HL-60 (cell line): Measurements from ENCODE around the gene CLNK.

Experiments used
- DNase-seq, 2 experiments: peaks; one replicate each; pipeline ENCODE4 v3.0.0-alpha.2; 2010 to 2020; ENCODE audit warnings: low read depth in 1 of 2, low spot score in 1 of 2
- H3K27ac ChIP-seq: fragments of 250-450 bp; sonication (Bioruptor Pico); replicated peaks from 2 replicates; pipeline ENCODE4 v1.5.1; 2020; ENCODE audit warnings: mild to moderate bottlenecking, moderate library complexity
- H3K27me3 ChIP-seq: fragments of 250-450 bp; sonication (Bioruptor Pico); 2 replicates; pipeline ENCODE4 v1.5.1; 2021; ENCODE audit warnings: mild to moderate bottlenecking, moderate library complexity; ENCODE audit not compliant: insufficient read depth, poor library complexity, severe bottlenecking
- H3K4me3 ChIP-seq: replicated peaks from 2 replicates; pipeline ENCODE4 v1.5.1; 2011; ENCODE audit warnings: mild to moderate bottlenecking, control low read depth, low read length; ENCODE audit not compliant: insufficient read depth
- GABPA ChIP-seq: IDR thresholded peaks from 2 replicates; pipeline ENCODE4 v1.6.1; 2012; ENCODE audit warnings: low read depth
- POLR2AphosphoS5 ChIP-seq: IDR thresholded peaks from 2 replicates; pipeline ENCODE4 v1.6.1; 2012; ENCODE audit warnings: low read depth
- SPI1 ChIP-seq: IDR thresholded peaks from 2 replicates; pipeline ENCODE4 v1.6.1; 2012; ENCODE audit warnings: low read depth, mild to moderate bottlenecking, borderline replicate concordance
- TF ChIP-seq, protein P1 (sequence below): IDR thresholded peaks from 2 replicates; pipeline ENCODE4 v1.6.1; 2012; ENCODE audit warnings: low read depth; ENCODE audit not compliant: insufficient replicate concordance
- TF ChIP-seq, protein P2 (sequence below): IDR thresholded peaks from one replicate; pipeline ENCODE4 v1.5.1; 2011; ENCODE audit warnings: low read length, control low read depth, inconsistent platforms; ENCODE audit not compliant: insufficient read depth

CLNK gene

DNA sequence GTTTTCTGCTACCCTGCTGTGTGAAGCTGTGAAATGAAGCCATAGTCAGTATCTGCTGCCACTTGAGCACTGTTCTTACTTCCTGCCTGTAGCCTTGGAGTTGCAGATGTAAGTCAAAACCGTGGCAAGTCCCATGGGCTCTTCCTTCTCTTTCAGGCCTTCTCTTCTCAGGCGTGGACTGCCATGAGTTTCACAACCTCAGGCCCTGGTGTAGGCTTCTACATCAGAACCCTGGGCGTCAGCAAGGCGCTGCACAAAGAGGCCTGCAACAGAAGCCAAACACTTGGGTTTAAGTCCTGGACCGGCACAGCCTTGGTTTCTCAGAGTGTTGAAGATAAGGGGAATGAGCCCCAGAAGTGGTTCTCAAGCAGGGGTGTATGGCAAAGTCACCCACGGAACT, 229.8 kb downstream of the CLNK start:
- no peak overlapping the region for H3K4me3 ChIP-seq
- peaks cover 10% of the 10 kb centered on the region for H3K27me3 ChIP-seq
- no peak for DNase-seq
- no peak overlapping the region for H3K27ac ChIP-seq
- TF ChIP-seq SPI1 (no peak), POLR2AphosphoS5 (no peak), GABPA (no peak)
- TF ChIP-seq, protein P1, sequence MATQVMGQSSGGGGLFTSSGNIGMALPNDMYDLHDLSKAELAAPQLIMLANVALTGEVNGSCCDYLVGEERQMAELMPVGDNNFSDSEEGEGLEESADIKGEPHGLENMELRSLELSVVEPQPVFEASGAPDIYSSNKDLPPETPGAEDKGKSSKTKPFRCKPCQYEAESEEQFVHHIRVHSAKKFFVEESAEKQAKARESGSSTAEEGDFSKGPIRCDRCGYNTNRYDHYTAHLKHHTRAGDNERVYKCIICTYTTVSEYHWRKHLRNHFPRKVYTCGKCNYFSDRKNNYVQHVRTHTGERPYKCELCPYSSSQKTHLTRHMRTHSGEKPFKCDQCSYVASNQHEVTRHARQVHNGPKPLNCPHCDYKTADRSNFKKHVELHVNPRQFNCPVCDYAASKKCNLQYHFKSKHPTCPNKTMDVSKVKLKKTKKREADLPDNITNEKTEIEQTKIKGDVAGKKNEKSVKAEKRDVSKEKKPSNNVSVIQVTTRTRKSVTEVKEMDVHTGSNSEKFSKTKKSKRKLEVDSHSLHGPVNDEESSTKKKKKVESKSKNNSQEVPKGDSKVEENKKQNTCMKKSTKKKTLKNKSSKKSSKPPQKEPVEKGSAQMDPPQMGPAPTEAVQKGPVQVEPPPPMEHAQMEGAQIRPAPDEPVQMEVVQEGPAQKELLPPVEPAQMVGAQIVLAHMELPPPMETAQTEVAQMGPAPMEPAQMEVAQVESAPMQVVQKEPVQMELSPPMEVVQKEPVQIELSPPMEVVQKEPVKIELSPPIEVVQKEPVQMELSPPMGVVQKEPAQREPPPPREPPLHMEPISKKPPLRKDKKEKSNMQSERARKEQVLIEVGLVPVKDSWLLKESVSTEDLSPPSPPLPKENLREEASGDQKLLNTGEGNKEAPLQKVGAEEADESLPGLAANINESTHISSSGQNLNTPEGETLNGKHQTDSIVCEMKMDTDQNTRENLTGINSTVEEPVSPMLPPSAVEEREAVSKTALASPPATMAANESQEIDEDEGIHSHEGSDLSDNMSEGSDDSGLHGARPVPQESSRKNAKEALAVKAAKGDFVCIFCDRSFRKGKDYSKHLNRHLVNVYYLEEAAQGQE = no peak
- TF ChIP-seq, protein P2, sequence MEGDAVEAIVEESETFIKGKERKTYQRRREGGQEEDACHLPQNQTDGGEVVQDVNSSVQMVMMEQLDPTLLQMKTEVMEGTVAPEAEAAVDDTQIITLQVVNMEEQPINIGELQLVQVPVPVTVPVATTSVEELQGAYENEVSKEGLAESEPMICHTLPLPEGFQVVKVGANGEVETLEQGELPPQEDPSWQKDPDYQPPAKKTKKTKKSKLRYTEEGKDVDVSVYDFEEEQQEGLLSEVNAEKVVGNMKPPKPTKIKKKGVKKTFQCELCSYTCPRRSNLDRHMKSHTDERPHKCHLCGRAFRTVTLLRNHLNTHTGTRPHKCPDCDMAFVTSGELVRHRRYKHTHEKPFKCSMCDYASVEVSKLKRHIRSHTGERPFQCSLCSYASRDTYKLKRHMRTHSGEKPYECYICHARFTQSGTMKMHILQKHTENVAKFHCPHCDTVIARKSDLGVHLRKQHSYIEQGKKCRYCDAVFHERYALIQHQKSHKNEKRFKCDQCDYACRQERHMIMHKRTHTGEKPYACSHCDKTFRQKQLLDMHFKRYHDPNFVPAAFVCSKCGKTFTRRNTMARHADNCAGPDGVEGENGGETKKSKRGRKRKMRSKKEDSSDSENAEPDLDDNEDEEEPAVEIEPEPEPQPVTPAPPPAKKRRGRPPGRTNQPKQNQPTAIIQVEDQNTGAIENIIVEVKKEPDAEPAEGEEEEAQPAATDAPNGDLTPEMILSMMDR = no peak

DNA sequence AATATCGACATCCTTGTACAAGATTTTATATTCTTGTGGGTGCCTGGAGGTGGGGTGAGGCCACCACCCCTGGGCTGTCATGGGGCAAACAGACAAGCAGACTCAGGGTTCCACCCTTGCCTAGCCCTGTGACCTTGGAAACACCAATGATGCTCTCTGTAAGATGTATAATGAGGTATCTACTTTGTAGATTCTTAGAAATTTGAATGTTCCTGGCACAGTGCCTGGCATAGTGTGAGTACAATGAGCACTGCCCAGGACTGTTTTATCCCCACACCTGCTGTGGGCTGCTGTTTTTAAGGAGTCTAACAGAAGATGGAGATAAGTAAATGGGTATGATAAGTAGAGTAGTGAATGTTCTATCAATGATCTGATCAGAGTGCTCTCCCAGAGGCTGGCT, 230.4 kb downstream of the CLNK start:
- no peak overlapping the region for H3K4me3 ChIP-seq
- peaks cover 10% of the 10 kb centered on the region for H3K27me3 ChIP-seq
- no peak for DNase-seq
- H3K27ac ChIP-seq = no peak overlapping the region
- TF ChIP-seq SPI1 (no peak), POLR2AphosphoS5 (no peak), GABPA (no peak)
- TF ChIP-seq, protein P2 = no peak
- TF ChIP-seq, protein P1 = no peak

DNA sequence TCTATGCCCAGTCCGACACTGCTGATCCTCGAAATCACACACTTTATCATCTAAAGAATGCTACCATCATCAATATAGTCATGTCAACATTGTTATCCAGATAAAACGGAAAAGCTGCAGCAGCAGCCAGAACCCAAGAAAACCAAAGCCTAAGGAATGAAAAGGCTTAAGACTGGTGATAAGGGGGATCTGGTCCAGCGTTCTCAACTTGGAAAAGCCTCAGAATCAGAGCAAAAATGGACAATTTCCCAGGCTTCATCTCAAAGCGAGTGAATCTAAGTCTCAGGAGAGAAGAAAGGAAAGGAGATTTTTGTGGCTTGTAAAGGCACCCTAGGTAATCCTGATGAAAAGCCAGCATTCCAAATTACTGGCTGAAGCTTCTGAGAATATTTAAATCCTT, 235.6 kb downstream of the CLNK start:
- no peak for DNase-seq

More for the DNA sequence above, 235.6 kb downstream of the CLNK start:
- Histone ChIP-seq H3K27me3 (no peaks in the 10 kb centered on the region), H3K4me3 (no peak overlapping the region), H3K27ac (no peak overlapping the region)
- TF ChIP-seq POLR2AphosphoS5 (no peak), SPI1 (no peak), GABPA (no peak)
- TF ChIP-seq, protein P1 = no peak
- TF ChIP-seq, protein P2 = no peak
